Right lobe of liver (tissue), 4 donors: ENCODE data around the gene ZNF652.

ENCODE experiments used
- POLR2A ChIP-seq: fragments of 450-650 bp; IDR thresholded peaks from one replicate; pipeline ENCODE4 v1.6.1; 2017; ENCODE audit warnings: antibody characterized with exemption, mild to moderate bottlenecking
- TF ChIP-seq, protein P1 (sequence below), 4 donors: fragments of 200-600 bp in 3 of 4; fragments of 450-650 bp in 1 of 4; IDR thresholded peaks; one replicate each; pipeline versions ENCODE4 v1.5.1 to v1.8.0; 2016 to 2022; ENCODE audit warnings: antibody characterized with exemption in 4 of 4, mild to moderate bottlenecking in 2 of 4
- donor health status: DM: no; HTN: no; CAD: no.
- donor health status: DM: no; HTN: no; CAD: no.
- donor health status: DM: no; HTN: yes; CAD: no.

DNA sequence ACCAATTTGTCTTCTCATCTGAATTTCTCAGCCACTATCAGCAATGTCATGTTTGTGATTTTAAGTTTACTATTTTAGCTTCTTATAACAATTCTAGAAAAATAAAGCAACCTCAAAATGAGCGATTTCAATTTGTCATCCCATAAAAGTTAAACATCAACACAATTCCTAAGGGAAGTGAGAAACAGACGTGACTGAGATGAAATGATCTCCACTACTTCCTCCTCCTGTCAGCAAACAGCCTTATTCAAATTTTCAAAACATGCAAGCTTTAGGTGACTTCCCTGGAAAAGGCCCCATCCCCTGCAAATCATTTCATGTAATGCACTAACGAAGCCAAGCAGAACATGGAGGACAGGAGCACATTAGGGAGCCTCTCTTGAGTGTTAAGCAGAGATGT is 64.9 kb downstream of the ZNF652 start:
- TF ChIP-seq, protein P1, sequence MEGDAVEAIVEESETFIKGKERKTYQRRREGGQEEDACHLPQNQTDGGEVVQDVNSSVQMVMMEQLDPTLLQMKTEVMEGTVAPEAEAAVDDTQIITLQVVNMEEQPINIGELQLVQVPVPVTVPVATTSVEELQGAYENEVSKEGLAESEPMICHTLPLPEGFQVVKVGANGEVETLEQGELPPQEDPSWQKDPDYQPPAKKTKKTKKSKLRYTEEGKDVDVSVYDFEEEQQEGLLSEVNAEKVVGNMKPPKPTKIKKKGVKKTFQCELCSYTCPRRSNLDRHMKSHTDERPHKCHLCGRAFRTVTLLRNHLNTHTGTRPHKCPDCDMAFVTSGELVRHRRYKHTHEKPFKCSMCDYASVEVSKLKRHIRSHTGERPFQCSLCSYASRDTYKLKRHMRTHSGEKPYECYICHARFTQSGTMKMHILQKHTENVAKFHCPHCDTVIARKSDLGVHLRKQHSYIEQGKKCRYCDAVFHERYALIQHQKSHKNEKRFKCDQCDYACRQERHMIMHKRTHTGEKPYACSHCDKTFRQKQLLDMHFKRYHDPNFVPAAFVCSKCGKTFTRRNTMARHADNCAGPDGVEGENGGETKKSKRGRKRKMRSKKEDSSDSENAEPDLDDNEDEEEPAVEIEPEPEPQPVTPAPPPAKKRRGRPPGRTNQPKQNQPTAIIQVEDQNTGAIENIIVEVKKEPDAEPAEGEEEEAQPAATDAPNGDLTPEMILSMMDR (IDR thresholded peaks at IDR 0.05) = no peak
- TF ChIP-seq POLR2A = no peak
